Measurements from ENCODE around the gene CD6. TPM values are rescaled to one million over a fixed set of nuclear protein-coding genes. Genes with fewer than 3 reads are reported as not detected.
A peak's percentile ranks its signal among the peaks of the same experiment; 100 is the strongest.

Gene CD6
- total and polyA plus RNA-seq, 9 donors = 0.18 to 2.0 (median 0.65) TPM

GRCh38 chr11:60951904-60952741 lies 19.4 kb upstream of the CD6 start, which contains the start of gene SLC15A3:
Gene SLC15A3, minus strand, starts transcription at chr11:60952176. Its CDS starts 625 bp downstream, at chr11:60951551.
- 18% methylated on average over 13 of the region's 23 CpGs for WGBS (ENCODE audit: insufficient coverage)

DNA sequence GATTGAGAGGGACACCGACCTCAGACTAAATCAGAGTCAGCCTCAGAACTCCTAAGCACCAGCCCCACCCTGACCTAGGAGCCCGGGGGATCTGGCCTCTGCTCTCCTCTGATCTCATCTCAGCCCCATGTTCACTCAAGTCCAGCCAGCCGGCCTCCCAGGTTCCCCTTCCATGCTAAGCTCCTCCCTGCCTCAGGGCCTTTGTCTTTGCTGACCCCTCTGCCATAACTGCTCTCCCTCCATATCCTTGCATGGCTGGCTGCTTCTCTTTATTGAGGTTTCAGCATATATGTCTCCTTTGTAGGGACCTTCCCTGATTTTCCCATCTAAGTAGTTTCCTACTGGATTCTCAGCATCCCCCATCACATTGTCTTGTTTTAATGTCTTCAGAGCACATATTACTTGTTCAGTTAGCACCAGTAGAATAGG lies 18.7 kb upstream of the CD6 start:
- H3K36me3 ChIP-seq (ENCODE audit: control insufficient read depth, insufficient read depth, low read length) = no peaks in the 10 kb centered on the region
- peaks cover 9% of the 10 kb centered on the region for H3K27me3 ChIP-seq (ENCODE audit: control insufficient read depth, insufficient read depth, low read length)
- H3K9me3 ChIP-seq (replicated peaks; ENCODE audit: control insufficient read depth, low read depth, low read length) = no peaks in the 10 kb centered on the region
- peak overlapping the region; percentile 86 for H3K27ac ChIP-seq (ENCODE audit: low read length)
- peak; percentile 29 for DNase-seq
- peak overlapping the region; percentile 41 for H3K4me3 ChIP-seq (ENCODE audit: low read length)
- 46% methylated on average over 3 of the region's 3 CpGs for WGBS (ENCODE audit: insufficient coverage)
- peaks cover 32% of the 10 kb centered on the region for H3K4me1 ChIP-seq (ENCODE audit: control insufficient read depth, insufficient read depth, low read length)

More at GRCh38 chr11:60951904-60952741, 19.4 kb upstream of the CD6 start, which contains the start of gene SLC15A3:
- peaks cover 37% of the 10 kb centered on the region for H3K4me1 ChIP-seq (ENCODE audit: control insufficient read depth, insufficient read depth, low read length)
- peak within 1 kb of the TSS; percentile 42 for H3K4me3 ChIP-seq (ENCODE audit: low read length)
- H3K9me3 ChIP-seq (replicated peaks; ENCODE audit: control insufficient read depth, low read depth, low read length) = no peaks in the 10 kb centered on the region
- H3K27ac ChIP-seq (ENCODE audit: low read length) = peak within 1 kb of the TSS; percentile 86
- peak; percentile 85 for DNase-seq
- H3K36me3 ChIP-seq (ENCODE audit: control insufficient read depth, insufficient read depth, low read length) = no peaks in the 10 kb centered on the region
- peaks cover 9% of the 10 kb centered on the region for H3K27me3 ChIP-seq (ENCODE audit: control insufficient read depth, insufficient read depth, low read length)

GRCh38 chr11:60953781-60954180 lies 17.7 kb upstream of the CD6 start:
- no peak overlapping the region for H3K27ac ChIP-seq (ENCODE audit: low read length)
- H3K4me3 ChIP-seq (ENCODE audit: low read length) = no peak overlapping the region
- H3K4me1 ChIP-seq (ENCODE audit: control insufficient read depth, insufficient read depth, low read length) = peaks cover 27% of the 10 kb centered on the region
- H3K27me3 ChIP-seq (ENCODE audit: control insufficient read depth, insufficient read depth, low read length) = peaks cover 9% of the 10 kb centered on the region
- no peaks in the 10 kb centered on the region for H3K9me3 ChIP-seq (replicated peaks; ENCODE audit: control insufficient read depth, low read depth, low read length)
- 81% methylated on average over 2 of the region's 6 CpGs for WGBS (ENCODE audit: insufficient coverage)
- no peaks in the 10 kb centered on the region for H3K36me3 ChIP-seq (ENCODE audit: control insufficient read depth, insufficient read depth, low read length)
- DNase-seq = no peak

DNA sequence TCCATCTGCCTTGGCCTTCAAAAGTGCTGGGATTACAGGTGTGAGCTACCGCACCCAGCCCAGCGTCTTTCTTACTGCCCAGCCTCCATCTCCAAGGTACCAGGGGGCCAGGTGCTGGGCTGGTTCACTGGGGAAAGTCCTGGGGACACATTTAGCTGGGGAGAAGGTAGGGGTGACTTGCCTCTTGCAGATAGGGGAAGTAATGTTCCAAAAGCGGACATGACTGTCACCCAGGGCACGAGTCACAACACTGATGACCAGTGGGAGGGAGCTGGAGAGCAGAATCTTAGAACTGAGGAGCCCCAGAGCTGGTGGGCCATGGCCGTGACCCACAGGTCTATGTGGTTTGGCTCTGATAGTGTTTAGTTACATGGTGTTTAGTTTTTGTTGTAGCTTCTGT lies 17.1 kb upstream of the CD6 start:
- Histone ChIP-seq H3K27ac (ENCODE audit: low read length) (no peak overlapping the region), H3K9me3 (replicated peaks; ENCODE audit: control insufficient read depth, low read depth, low read length) (no peaks in the 10 kb centered on the region), H3K4me1 (ENCODE audit: control insufficient read depth, insufficient read depth, low read length) (peaks cover 27% of the 10 kb centered on the region), H3K36me3 (ENCODE audit: control insufficient read depth, insufficient read depth, low read length) (no peaks in the 10 kb centered on the region), H3K4me3 (ENCODE audit: low read length) (no peak overlapping the region), H3K27me3 (ENCODE audit: control insufficient read depth, insufficient read depth, low read length) (peaks cover 9% of the 10 kb centered on the region)
- 60% methylated on average over 2 of the region's 5 CpGs for WGBS (ENCODE audit: insufficient coverage)
- no peak for DNase-seq

GRCh38 chr11:60955571-60955970 lies 15.9 kb upstream of the CD6 start:
- H3K9me3 ChIP-seq (replicated peaks; ENCODE audit: control insufficient read depth, low read depth, low read length) = no peaks in the 10 kb centered on the region
- peaks cover 8% of the 10 kb centered on the region for H3K27me3 ChIP-seq (ENCODE audit: control insufficient read depth, insufficient read depth, low read length)
- no peaks in the 10 kb centered on the region for H3K36me3 ChIP-seq (ENCODE audit: control insufficient read depth, insufficient read depth, low read length)
- WGBS (ENCODE audit: insufficient coverage) = 61% methylated on average over 3 of the region's 5 CpGs
- H3K27ac ChIP-seq (ENCODE audit: low read length) = no peak overlapping the region
- no peak for DNase-seq
- no peak overlapping the region for H3K4me3 ChIP-seq (ENCODE audit: low read length)
- H3K4me1 ChIP-seq (ENCODE audit: control insufficient read depth, insufficient read depth, low read length) = peaks cover 23% of the 10 kb centered on the region

GRCh38 chr11:60957188-60957587 lies 14.3 kb upstream of the CD6 start:
- Histone ChIP-seq H3K4me3 (ENCODE audit: low read length) (no peak overlapping the region), H3K27me3 (ENCODE audit: control insufficient read depth, insufficient read depth, low read length) (no peaks in the 10 kb centered on the region), H3K4me1 (ENCODE audit: control insufficient read depth, insufficient read depth, low read length) (peaks cover 9% of the 10 kb centered on the region), H3K27ac (ENCODE audit: low read length) (no peak overlapping the region), H3K9me3 (replicated peaks; ENCODE audit: control insufficient read depth, low read depth, low read length) (no peaks in the 10 kb centered on the region), H3K36me3 (ENCODE audit: control insufficient read depth, insufficient read depth, low read length) (no peaks in the 10 kb centered on the region)
- WGBS (ENCODE audit: insufficient coverage) = 85% methylated on average over 1 of the region's 4 CpGs
- DNase-seq = no peak

- H3K4me3 ChIP-seq (ENCODE audit: low read length) = no peak overlapping the region
- no peaks in the 10 kb centered on the region for H3K9me3 ChIP-seq (replicated peaks; ENCODE audit: control insufficient read depth, low read depth, low read length)
- no peaks in the 10 kb centered on the region for H3K36me3 ChIP-seq (ENCODE audit: control insufficient read depth, insufficient read depth, low read length)
- no peak overlapping the region for H3K27ac ChIP-seq (ENCODE audit: low read length)
- 40% methylated on average over 2 of the region's 6 CpGs for WGBS (ENCODE audit: insufficient coverage)
- H3K27me3 ChIP-seq (ENCODE audit: control insufficient read depth, insufficient read depth, low read length) = no peaks in the 10 kb centered on the region
- H3K4me1 ChIP-seq (ENCODE audit: control insufficient read depth, insufficient read depth, low read length) = no peaks in the 10 kb centered on the region
- peak; percentile 56 for DNase-seq
Measured at GRCh38 chr11:60959431-60959830, 12.0 kb upstream of the CD6 start.

- H3K27ac ChIP-seq (ENCODE audit: low read length) = no peak overlapping the region
- H3K4me3 ChIP-seq (ENCODE audit: low read length) = no peak overlapping the region
- no peaks in the 10 kb centered on the region for H3K4me1 ChIP-seq (ENCODE audit: control insufficient read depth, insufficient read depth, low read length)
- no peaks in the 10 kb centered on the region for H3K27me3 ChIP-seq (ENCODE audit: control insufficient read depth, insufficient read depth, low read length)
- H3K9me3 ChIP-seq (replicated peaks; ENCODE audit: control insufficient read depth, low read depth, low read length) = no peaks in the 10 kb centered on the region
- no peak for DNase-seq
- H3K36me3 ChIP-seq (ENCODE audit: control insufficient read depth, insufficient read depth, low read length) = no peaks in the 10 kb centered on the region
- WGBS (ENCODE audit: insufficient coverage) = 68% methylated on average over 7 of the region's 7 CpGs
Measured at GRCh38 chr11:60960405-60960804, 11.1 kb upstream of the CD6 start.

DNA sequence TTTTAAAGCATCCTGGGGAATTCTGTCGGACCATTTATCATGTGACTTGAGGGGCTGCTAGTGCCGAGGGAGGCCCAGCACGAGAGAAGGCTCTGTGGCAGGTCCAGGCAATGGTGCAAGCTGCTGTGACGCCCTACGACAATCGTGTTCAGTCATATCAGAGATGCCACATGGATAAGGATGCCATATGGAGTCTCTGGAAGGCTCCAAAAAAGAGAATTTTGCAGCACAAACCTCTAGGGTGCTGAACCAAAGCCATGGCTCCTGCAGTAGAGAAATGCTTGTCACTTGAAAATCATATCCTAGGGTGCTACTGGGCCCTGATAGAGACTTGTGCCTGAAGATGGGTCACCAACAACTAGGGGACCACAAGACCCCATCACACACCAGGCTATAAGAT lies 6.7 kb upstream of the CD6 start:
- WGBS (ENCODE audit: insufficient coverage) = 63% methylated on average over 6 of the region's 6 CpGs
- H3K27me3 ChIP-seq (ENCODE audit: control insufficient read depth, insufficient read depth, low read length) = no peaks in the 10 kb centered on the region
- H3K4me3 ChIP-seq (ENCODE audit: low read length) = no peak overlapping the region
- H3K27ac ChIP-seq (ENCODE audit: low read length) = no peak overlapping the region
- DNase-seq = no peak
- H3K9me3 ChIP-seq (replicated peaks; ENCODE audit: control insufficient read depth, low read depth, low read length) = no peaks in the 10 kb centered on the region
- no peaks in the 10 kb centered on the region for H3K36me3 ChIP-seq (ENCODE audit: control insufficient read depth, insufficient read depth, low read length)
- H3K4me1 ChIP-seq (ENCODE audit: control insufficient read depth, insufficient read depth, low read length) = no peaks in the 10 kb centered on the region

DNA sequence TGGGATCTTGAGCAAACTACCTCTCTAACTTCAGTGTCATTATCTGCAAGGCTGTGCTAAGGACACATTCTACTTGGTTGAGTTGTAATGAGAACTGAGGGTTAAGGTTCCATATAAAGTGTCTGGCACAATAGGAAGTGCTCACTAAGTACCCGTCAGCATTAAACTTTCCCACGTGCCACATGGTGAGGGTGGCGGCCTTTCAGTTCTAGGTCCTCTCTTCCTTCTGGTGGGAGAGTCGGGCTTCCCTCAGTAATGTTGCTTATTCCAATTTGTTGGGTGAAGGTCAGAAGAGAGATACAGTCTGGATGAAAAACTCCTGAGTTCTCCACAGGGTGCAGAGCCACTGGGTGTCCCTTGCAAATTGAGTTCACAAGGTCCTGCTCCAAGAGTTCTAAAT lies 4.6 kb upstream of the CD6 start:
- no peak overlapping the region for H3K27ac ChIP-seq (ENCODE audit: low read length)
- H3K9me3 ChIP-seq (replicated peaks; ENCODE audit: control insufficient read depth, low read depth, low read length) = no peaks in the 10 kb centered on the region
- no peak overlapping the region for H3K4me3 ChIP-seq (ENCODE audit: low read length)
- H3K27me3 ChIP-seq (ENCODE audit: control insufficient read depth, insufficient read depth, low read length) = no peaks in the 10 kb centered on the region
- no peaks in the 10 kb centered on the region for H3K4me1 ChIP-seq (ENCODE audit: control insufficient read depth, insufficient read depth, low read length)
- DNase-seq = no peak
- no peaks in the 10 kb centered on the region for H3K36me3 ChIP-seq (ENCODE audit: control insufficient read depth, insufficient read depth, low read length)
- WGBS (ENCODE audit: insufficient coverage) = 95% methylated on average over 3 of the region's 4 CpGs

Data from muscle of leg (tissue), 11 donors.